Aorta (tissue), 5 donors: ENCODE data around the gene PPM1L. TPM values are rescaled to one million over a fixed set of nuclear protein-coding genes. Genes with fewer than 3 reads are reported as not detected.
"Not testable (repeated sequence)": the region's sequence is repeated elsewhere in the genome, so short reads cannot be mapped to it uniquely, and the experiment has no call there.

Source experiments
- ATAC-seq: fragments of 200-7000 bp; cut with Tn5 transposase; one replicate; pipeline ENCODE4 v1.9.1; 2022; ENCODE audit warnings: moderate library complexity; ENCODE audit not compliant: low FRiP score
- DNase-seq, 2 donors: peaks; one replicate each; pipeline ENCODE4 v3.0.0-alpha.2; 2020
- H3K27ac ChIP-seq, 2 donors: one replicate each; pipeline ENCODE4 v1.5.1; 2013; ENCODE audit warnings: low read length in 2 of 2, mild to moderate bottlenecking in 2 of 2, moderate library complexity in 2 of 2, control low read depth in 1 of 2, inconsistent platforms in 1 of 2, low read depth in 1 of 2
- H3K27me3 ChIP-seq, 2 donors: one replicate each; pipeline ENCODE4 v1.6.1; 2013; ENCODE audit warnings: control low read depth in 1 of 2, low read length in 1 of 2, mild to moderate bottlenecking in 1 of 2, moderate library complexity in 1 of 2; ENCODE audit not compliant: insufficient read depth in 2 of 2, control insufficient read depth in 1 of 2
- H3K36me3 ChIP-seq, 2 donors: one replicate each; pipeline ENCODE4 v1.6.1; 2013; ENCODE audit warnings: control low read depth in 1 of 2, low read length in 1 of 2, mild to moderate bottlenecking in 1 of 2; ENCODE audit not compliant: insufficient read depth in 2 of 2, control insufficient read depth in 1 of 2
- H3K4me1 ChIP-seq, 2 donors: one replicate each; pipeline ENCODE4 v1.6.1; 2013; ENCODE audit warnings: low read length in 2 of 2, control low read depth in 1 of 2, mild to moderate bottlenecking in 1 of 2, moderate library complexity in 1 of 2; ENCODE audit not compliant: insufficient read depth in 2 of 2, control insufficient read depth in 1 of 2
- H3K4me3 ChIP-seq, 2 donors: one replicate each; pipeline ENCODE4 v1.5.1; 2013; ENCODE audit warnings: low read length in 2 of 2, control low read depth in 1 of 2, mild to moderate bottlenecking in 1 of 2
- H3K9me3 ChIP-seq: one replicate; pipeline ENCODE4 v1.6.1; 2013; ENCODE audit warnings: mild to moderate bottlenecking, low read length; ENCODE audit not compliant: control insufficient read depth
- WGBS, 2 donors: extraction: QIAGEN DNeasy Blood & Tissue Kit; methylation state at CpG; one replicate each; pipeline ENCODE4 v1.1.7; 2013; 5-methylcytosine and 5-hydroxymethylcytosine counted together
- intact Hi-C, 2 donors: fragments of 100-400 bp; cut with DNase I; formaldehyde crosslinking; loops; one replicate each; pipeline versions ENCODE4 v1.14.2 to v1.15.0; 2022
- polyA plus RNA-seq, 2 donors: library from polyadenylated mRNA; stranded (reverse); fragments of 200-250 nt; gene quantifications; one replicate each; pipeline ENCODE4 v1.2.3, GENCODE V29; 2013
- total RNA-seq, 2 donors: library from RNA; stranded (reverse); fragmentation: NEBNext Ultra II Directional; extraction: Animal tissue kit (Norgen Biotek cat#: 25700); gene quantifications; one replicate each; pipeline ENCODE4 v1.2.1, GENCODE V29; 2021
- donor health status: healthy with polysubstance abuse.
- donor health status: Bipolar disorder and iron deficiency.
- donor health status: DM: no; HTN: no; CAD: no.
- donor health status: DM: no; HTN: no; CAD: no.
- donor health status: DM: yes; HTN: yes; CAD: no.

PPM1L gene
- total and polyA plus RNA-seq, 4 donors: 1.5 to 17.0 (median 11.1) TPM

DNA sequence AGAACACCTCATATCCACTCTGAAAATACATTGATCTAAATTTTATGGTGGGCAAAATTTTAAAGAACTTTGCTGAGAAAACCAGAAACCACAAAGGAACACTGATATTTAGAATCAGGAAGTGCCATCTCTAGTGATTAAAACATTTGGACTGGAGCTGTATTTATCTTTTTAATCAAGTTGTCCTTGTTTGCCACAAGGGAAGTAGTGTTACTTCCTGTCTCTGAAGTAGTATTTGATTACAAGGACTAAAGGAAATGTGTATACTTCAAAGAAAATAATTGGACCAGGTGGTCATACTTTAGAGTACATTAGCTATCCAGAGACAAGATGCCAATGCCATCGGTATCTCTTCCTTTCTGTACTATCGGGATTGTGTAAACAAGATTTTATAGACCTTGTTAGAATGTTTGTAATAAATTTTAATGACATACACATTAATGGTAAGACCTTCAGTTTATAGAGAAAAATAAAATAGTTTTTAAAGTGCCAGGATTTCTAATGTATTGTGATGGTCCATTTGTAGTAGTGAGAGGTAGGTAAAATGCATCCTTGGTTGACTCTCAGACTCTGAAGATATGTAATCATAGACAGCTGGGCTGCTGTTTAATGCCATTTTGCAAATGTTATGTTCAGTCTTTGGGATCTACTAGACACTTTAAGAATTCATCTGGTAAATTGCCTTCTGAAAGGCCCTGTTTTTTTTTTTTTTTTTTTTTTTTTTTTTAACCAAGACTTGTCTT, 217.2 kb downstream of the PPM1L start:
- no peaks in the 10 kb centered on the region for H3K4me1 ChIP-seq
- no peaks in the 10 kb centered on the region for H3K27me3 ChIP-seq
- ATAC-seq (no peak), DNase-seq (no peak)
- intact Hi-C loops: no loop called here
- no peaks in the 10 kb centered on the region for H3K36me3 ChIP-seq
- 85 to 94% methylated on average over 2 of the region's 2 CpGs for WGBS, 2 donors
- H3K4me3 ChIP-seq: no peak overlapping the region
- no peak overlapping the region for H3K27ac ChIP-seq
- no peaks in the 10 kb centered on the region for H3K9me3 ChIP-seq

DNA sequence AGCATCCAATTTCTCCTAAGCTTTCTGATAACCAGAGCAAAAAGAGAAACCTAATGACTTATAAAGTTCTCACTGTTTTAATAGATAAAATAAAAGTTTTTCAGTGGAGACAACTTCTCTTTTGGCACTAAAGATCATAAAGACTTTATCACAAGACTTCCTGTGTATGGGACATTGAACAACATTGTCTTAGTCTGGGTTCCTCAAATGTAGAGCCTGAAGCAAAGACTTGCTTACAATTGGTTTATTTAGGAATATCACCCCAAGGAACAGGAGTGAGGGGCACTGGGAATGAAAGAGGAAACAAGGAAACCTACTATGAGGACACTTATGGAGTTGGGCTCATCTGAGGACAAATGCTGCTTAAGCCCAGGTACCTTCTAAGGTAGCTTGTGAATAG, 221.7 kb downstream of the PPM1L start:
- H3K27ac ChIP-seq: no peak overlapping the region
- DNase-seq (no peak), ATAC-seq (no peak)

DNA sequence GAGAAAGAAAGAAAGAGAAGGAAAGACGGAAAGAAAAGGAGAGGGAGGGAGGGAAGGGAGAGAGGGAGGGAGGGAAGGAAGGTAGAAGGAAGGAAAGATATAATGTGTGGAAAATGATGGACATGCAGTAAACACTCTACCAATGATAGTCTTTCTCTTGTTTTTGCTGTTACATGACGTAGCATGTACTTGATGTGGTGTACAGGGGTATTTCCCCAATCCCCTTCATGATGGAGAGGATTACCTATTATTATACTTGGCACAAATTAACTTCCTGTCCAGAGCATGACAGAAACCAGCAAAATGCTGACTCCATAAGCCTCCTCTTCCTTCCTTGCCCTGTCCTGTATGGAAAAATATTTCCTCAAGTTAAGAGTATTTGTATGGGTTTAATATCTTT, 224.7 kb downstream of the PPM1L start:
- DNase-seq (no peak), ATAC-seq (peak; percentile 22)
- no peaks in the 10 kb centered on the region for H3K36me3 ChIP-seq
- intact Hi-C loops: no loop called here
- no peak overlapping the region for H3K4me3 ChIP-seq
- 89 to 96% methylated on average over 2 of the region's 2 CpGs for WGBS, 2 donors
- no peaks in the 10 kb centered on the region for H3K27me3 ChIP-seq
- H3K9me3 ChIP-seq: peaks cover 1% of the 10 kb centered on the region
- no peaks in the 10 kb centered on the region for H3K4me1 ChIP-seq
- H3K27ac ChIP-seq: no peak overlapping the region

More for the DNA sequence above, 221.7 kb downstream of the PPM1L start:
- intact Hi-C loops: no loop called here
- Histone ChIP-seq H3K27me3 (no peaks in the 10 kb centered on the region), H3K36me3 (no peaks in the 10 kb centered on the region), H3K4me1 (no peaks in the 10 kb centered on the region), H3K4me3 (no peak overlapping the region), H3K9me3 (no peaks in the 10 kb centered on the region)

DNA sequence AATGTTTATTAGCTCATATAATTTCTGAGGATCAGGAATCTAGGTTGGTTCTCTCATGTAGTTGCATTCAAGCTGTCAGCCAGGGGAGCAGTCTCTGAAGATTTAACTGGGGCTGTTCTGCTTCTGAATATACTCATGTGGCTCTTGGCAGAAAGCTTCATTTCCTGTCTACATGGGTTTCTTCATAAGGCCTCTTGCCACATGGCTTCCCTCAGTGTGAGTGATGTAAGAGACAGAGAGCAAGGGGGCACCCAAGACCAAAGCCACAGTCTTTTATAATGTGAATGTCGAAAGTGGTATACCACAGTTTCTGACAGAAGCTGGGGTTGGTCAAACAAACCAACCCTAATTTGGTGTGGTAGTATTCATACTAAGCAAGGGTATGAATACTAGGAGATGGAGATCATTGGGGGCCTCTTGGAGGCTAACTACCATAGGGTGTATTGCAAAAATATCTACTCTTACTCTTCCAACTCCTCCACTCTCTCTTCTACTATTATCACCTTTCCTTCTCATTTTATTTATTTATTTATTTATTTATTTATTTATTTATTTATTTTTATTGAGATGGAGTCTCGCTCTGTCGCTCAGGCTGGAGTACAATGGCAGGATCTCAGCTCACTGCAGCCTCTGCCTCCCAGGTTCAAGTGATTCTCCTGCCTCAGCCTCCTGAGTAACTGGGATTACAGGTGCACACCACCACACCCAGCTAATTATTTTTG, 225.3 kb downstream of the PPM1L start:
- peaks cover 1% of the 10 kb centered on the region for H3K9me3 ChIP-seq
- no peak overlapping the region for H3K27ac ChIP-seq
- 97 to 98% methylated on average over 3 of the region's 3 CpGs for WGBS, 2 donors
- peak; percentile 44 for ATAC-seq
- H3K36me3 ChIP-seq: no peaks in the 10 kb centered on the region
- DNase-seq: peak in 1 of 2 donors; percentile 47
- H3K27me3 ChIP-seq: no peaks in the 10 kb centered on the region
- intact Hi-C loops: no loop called here
- no peak overlapping the region for H3K4me3 ChIP-seq
- H3K4me1 ChIP-seq: no peaks in the 10 kb centered on the region

DNA sequence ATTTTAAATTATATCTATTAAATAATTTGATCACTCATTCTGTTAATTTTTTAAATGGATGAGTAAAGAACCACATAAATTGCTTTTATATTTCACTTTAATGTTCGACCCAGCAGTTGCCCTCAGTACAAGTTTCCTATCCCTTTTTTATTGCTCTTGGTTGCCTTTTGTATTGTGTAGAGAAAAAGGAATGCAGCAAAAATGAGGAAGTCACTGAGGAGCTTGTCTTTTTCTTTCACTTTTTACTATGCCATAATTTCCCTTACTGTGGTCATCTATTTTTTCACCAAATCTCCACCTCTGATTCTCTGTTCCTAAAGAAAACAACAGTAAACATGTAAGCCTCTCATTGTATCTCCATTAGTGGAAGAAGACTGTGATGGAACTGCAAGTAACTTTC, 226.5 kb downstream of the PPM1L start:
- Histone ChIP-seq H3K9me3 (peaks cover 1% of the 10 kb centered on the region), H3K27ac (no peak overlapping the region), H3K4me1 (no peaks in the 10 kb centered on the region), H3K4me3 (no peak overlapping the region), H3K36me3 (no peaks in the 10 kb centered on the region), H3K27me3 (no peaks in the 10 kb centered on the region)
- ATAC-seq (no peak), DNase-seq (no peak)
- intact Hi-C loops: no loop called here
- 4 to 19% methylated on average over 1 of the region's 1 CpG for WGBS, 2 donors

DNA sequence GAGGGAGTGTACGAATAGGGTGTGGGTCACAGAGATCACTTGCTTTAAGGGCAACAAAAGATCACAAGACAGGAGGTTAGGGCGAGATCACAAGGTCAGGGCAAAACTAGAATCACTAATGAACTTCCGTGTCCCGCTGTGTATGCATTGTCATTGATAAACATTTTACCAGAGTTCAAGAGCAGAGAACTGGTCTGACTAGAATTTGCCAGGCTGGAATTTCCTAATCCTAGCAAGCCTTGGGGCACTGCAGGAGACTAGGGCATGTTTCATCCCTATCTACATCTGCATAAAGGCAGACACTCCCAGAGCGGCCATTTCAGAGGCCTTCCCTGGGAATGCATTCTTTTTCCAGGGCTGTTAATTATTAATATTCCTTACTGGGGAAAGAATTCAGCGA, 227.9 kb downstream of the PPM1L start:
- 88 to 89% methylated on average over 6 of the region's 6 CpGs for WGBS, 2 donors
- H3K4me1 ChIP-seq, DNase-seq, H3K27ac ChIP-seq, ATAC-seq, H3K4me3 ChIP-seq, intact Hi-C loops, H3K9me3 ChIP-seq, H3K27me3 ChIP-seq, H3K36me3 ChIP-seq: not testable (repeated sequence)

DNA sequence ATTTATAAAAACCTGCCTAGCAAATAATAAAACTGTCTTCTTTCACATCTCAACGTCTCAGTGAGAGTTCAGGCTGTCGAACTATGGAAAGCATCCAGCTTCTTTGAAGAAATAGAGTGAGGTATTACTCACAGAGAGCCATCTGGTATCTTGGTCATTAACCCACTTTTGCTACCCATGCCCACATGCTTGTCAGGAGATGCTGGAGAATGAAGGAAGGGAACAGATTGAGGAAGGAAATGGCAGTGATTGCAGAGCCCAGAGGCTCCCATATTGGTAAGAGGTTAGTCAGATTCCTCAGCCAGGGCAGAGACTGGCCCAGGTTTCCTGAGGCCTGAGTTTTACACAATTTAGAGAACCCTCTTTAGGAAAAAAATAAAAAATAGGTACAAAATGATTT, 230.0 kb downstream of the PPM1L start:
- Histone ChIP-seq H3K27me3 (no peaks in the 10 kb centered on the region), H3K36me3 (no peaks in the 10 kb centered on the region), H3K4me1 (no peaks in the 10 kb centered on the region), H3K9me3 (peaks cover 1% of the 10 kb centered on the region), H3K4me3 (no peak overlapping the region), H3K27ac (no peak overlapping the region)
- ATAC-seq (no peak), DNase-seq (no peak)
- 65 to 69% methylated on average over 2 of the region's 2 CpGs for WGBS, 2 donors
- intact Hi-C loops: no loop called here

DNA sequence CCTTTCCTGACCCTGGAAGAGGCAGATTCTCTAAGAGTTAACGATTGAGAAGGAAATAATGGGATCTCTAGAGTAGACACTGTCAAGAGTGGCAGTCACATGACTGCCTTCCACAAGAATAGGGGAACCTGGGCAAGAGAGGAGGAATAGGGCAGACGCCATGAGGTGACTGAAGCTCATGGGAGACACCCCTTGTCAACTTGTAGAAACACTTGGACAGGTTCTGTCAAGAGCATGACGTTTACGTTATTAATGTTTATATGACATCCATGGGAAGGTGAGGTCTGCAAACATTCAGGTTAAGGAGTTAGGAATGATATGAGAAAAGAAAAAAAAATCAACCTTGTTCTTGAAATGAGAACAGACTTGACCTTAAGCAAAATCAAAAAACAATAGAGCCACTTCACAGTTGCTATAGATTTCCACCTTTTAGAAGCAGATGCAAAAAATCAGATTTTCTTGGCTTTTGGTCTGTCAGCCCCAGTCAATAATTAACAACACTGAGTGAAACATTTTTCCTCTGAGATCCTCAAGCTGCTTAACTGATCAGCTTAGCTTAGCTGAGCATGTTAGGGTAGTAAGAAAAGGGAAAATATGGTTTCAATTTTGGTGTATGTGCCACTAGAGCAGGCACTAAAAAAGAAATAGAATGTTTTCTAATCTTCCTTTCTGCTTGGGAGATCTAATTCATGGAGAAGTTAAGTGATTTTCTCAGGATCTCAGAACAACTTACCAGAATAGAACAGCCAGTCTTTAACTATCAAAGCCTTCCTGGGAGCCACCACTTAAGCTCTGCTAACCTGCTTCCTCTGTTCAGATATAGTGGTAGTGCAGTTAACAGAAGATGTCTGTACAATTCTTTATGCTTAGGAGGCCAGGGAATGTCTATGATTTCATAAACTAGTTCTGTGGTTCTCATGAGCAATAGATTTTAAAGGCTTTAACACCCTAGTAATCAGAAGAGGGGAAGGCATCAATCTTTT, 232.2 kb downstream of the PPM1L start:
- Histone ChIP-seq H3K36me3 (no peaks in the 10 kb centered on the region), H3K27me3 (no peaks in the 10 kb centered on the region), H3K4me1 (no peaks in the 10 kb centered on the region), H3K9me3 (peaks cover 1% of the 10 kb centered on the region), H3K4me3 (no peak overlapping the region), H3K27ac (no peak overlapping the region)
- intact Hi-C loops: no loop called here
- DNase-seq: no peak
- WGBS, 2 donors: 91 to 94% methylated on average over 4 of the region's 4 CpGs
- ATAC-seq: no peak
